Measurements from ENCODE around the gene GBP4.

The GBP4 gene

GRCh38 chr1:89203166-89203565 is 4.4 kb upstream of the GBP4 start:
- DNase-seq (ENCODE audit: low read depth in 1 of 2, low spot score in 1 of 2), result no peak
- no peak overlapping the region for H3K27ac ChIP-seq (replicated peaks)
- H3K4me3 ChIP-seq (replicated peaks; ENCODE audit: insufficient read depth, low read length), result no peak overlapping the region
- peaks cover 5% of the 10 kb centered on the region for H3K27me3 ChIP-seq (ENCODE audit: insufficient read depth, poor library complexity, severe bottlenecking)
- TF ChIP-seq REST (IDR thresholded peaks at IDR 0.05; ENCODE audit: insufficient replicate concordance, low read depth) (no peak), CTCF (IDR thresholded peaks at IDR 0.05; ENCODE audit: insufficient read depth, low read length) (no peak), GABPA (IDR thresholded peaks at IDR 0.05; ENCODE audit: low read depth) (no peak), POLR2AphosphoS5 (IDR thresholded peaks at IDR 0.05; ENCODE audit: low read depth) (no peak), SPI1 (IDR thresholded peaks at IDR 0.05; ENCODE audit: borderline replicate concordance, low read depth) (no peak)

GRCh38 chr1:89201106-89201794 is 2.5 kb upstream of the GBP4 start:
- TF ChIP-seq POLR2AphosphoS5 (IDR thresholded peaks at IDR 0.05; ENCODE audit: low read depth), result no peak
- TF ChIP-seq SPI1 (IDR thresholded peaks at IDR 0.05; ENCODE audit: borderline replicate concordance, low read depth), result no peak
- no peak for TF ChIP-seq GABPA (IDR thresholded peaks at IDR 0.05; ENCODE audit: low read depth)
- no peak for TF ChIP-seq CTCF (IDR thresholded peaks at IDR 0.05; ENCODE audit: insufficient read depth, low read length)
- no peak for TF ChIP-seq REST (IDR thresholded peaks at IDR 0.05; ENCODE audit: insufficient replicate concordance, low read depth)
- Histone ChIP-seq H3K27me3 (ENCODE audit: insufficient read depth, poor library complexity, severe bottlenecking) (peaks cover 10% of the 10 kb centered on the region), H3K27ac (replicated peaks) (no peak overlapping the region), H3K4me3 (replicated peaks; ENCODE audit: insufficient read depth, low read length) (no peak overlapping the region)
- DNase-seq (ENCODE audit: low read depth in 1 of 2, low spot score in 1 of 2), result no peak

GRCh38 chr1:89200663-89201062 is 1.9 kb upstream of the GBP4 start:
- no peak for DNase-seq (ENCODE audit: low read depth in 1 of 2, low spot score in 1 of 2)
- no peak for TF ChIP-seq REST (IDR thresholded peaks at IDR 0.05; ENCODE audit: insufficient replicate concordance, low read depth)
- no peak for TF ChIP-seq CTCF (IDR thresholded peaks at IDR 0.05; ENCODE audit: insufficient read depth, low read length)
- no peak for TF ChIP-seq POLR2AphosphoS5 (IDR thresholded peaks at IDR 0.05; ENCODE audit: low read depth)
- H3K27ac ChIP-seq (replicated peaks), result no peak overlapping the region
- H3K4me3 ChIP-seq (replicated peaks; ENCODE audit: insufficient read depth, low read length), result no peak overlapping the region
- H3K27me3 ChIP-seq (ENCODE audit: insufficient read depth, poor library complexity, severe bottlenecking), result peaks cover 10% of the 10 kb centered on the region
